Thoracic aorta (tissue), 2 donors: ENCODE results near the gene BPIFB4. TPM values are rescaled to one million over a fixed set of nuclear protein-coding genes. Genes with fewer than 3 reads are reported as not detected.
"Not testable (repeated sequence)": the region's sequence is repeated elsewhere in the genome, so short reads cannot be mapped to it uniquely, and the experiment has no call there.

Experiments
- ATAC-seq: fragments of 150-250 bp; one replicate; pipeline ENCODE4 v1.8.0; 2017; ENCODE audit warnings: low read depth; ENCODE audit not compliant: insufficient number of reproducible peaks, low FRiP score
- DNase-seq: peaks from one replicate; pipeline ENCODE4 v3.0.0-alpha.2; 2020; ENCODE audit warnings: low spot score
- H3K27ac ChIP-seq, 2 donors: fragments of 200-600 bp; sonication (generic); 1 replicate in 1 of 2; 2 replicates in 1 of 2; pipeline ENCODE4 v1.5.1; 2016; ENCODE audit warnings: mild to moderate bottlenecking in 2 of 2, moderate library complexity in 2 of 2
- H3K27me3 ChIP-seq: fragments of 200-600 bp; sonication (generic); replicated peaks from 2 replicates; pipeline ENCODE4 v1.6.0; 2016; ENCODE audit warnings: mild to moderate bottlenecking; ENCODE audit not compliant: insufficient read depth
- H3K36me3 ChIP-seq: fragments of 200-600 bp; sonication (generic); one replicate; pipeline ENCODE4 v1.5.1; 2016
- H3K4me1 ChIP-seq, 2 donors: fragments of 200-600 bp; sonication (generic); 1 replicate in 1 of 2; 2 replicates in 1 of 2; pipeline versions ENCODE4 v1.5.1 to v1.6.0; 2016; ENCODE audit warnings: low read depth in 2 of 2, mild to moderate bottlenecking in 1 of 2; ENCODE audit not compliant: control insufficient read depth in 1 of 2
- H3K4me3 ChIP-seq: fragments of 200-600 bp; sonication (generic); 2 replicates; pipeline ENCODE4 v1.5.1; 2016; ENCODE audit warnings: mild to moderate bottlenecking
- H3K9me3 ChIP-seq: fragments of 200-600 bp; sonication (generic); 2 replicates; pipeline ENCODE4 v1.5.1; 2016
- total RNA-seq, 2 donors: library from RNA; depleted of rRNA; stranded (reverse); fragments of >200 nt; gene quantifications; one replicate each; pipeline versions ENCODE4 v1.1.0 to v1.2.3, GENCODE V29; 2016
- TF ChIP-seq, protein P1 (sequence below): fragments of 200-600 bp; sonication (generic); IDR thresholded peaks from one replicate; pipeline ENCODE4 v1.5.1; 2019; ENCODE audit warnings: antibody characterized with exemption

Gene BPIFB4
- total RNA-seq, 2 donors from 2014 or later = not detected

GRCh38 chr20:33093074-33093473 lies 13.6 kb downstream of the BPIFB4 start:
- Histone ChIP-seq H3K36me3 (no peaks in the 10 kb centered on the region), H3K4me3 (no peak overlapping the region), H3K27me3 (no peaks in the 10 kb centered on the region), H3K9me3 (no peaks in the 10 kb centered on the region), H3K4me1 (no peaks in the 10 kb centered on the region), H3K27ac (no peak overlapping the region)
- no peak for DNase-seq
- TF ChIP-seq, protein P1, sequence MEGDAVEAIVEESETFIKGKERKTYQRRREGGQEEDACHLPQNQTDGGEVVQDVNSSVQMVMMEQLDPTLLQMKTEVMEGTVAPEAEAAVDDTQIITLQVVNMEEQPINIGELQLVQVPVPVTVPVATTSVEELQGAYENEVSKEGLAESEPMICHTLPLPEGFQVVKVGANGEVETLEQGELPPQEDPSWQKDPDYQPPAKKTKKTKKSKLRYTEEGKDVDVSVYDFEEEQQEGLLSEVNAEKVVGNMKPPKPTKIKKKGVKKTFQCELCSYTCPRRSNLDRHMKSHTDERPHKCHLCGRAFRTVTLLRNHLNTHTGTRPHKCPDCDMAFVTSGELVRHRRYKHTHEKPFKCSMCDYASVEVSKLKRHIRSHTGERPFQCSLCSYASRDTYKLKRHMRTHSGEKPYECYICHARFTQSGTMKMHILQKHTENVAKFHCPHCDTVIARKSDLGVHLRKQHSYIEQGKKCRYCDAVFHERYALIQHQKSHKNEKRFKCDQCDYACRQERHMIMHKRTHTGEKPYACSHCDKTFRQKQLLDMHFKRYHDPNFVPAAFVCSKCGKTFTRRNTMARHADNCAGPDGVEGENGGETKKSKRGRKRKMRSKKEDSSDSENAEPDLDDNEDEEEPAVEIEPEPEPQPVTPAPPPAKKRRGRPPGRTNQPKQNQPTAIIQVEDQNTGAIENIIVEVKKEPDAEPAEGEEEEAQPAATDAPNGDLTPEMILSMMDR = no peak
- no peak for ATAC-seq

DNA sequence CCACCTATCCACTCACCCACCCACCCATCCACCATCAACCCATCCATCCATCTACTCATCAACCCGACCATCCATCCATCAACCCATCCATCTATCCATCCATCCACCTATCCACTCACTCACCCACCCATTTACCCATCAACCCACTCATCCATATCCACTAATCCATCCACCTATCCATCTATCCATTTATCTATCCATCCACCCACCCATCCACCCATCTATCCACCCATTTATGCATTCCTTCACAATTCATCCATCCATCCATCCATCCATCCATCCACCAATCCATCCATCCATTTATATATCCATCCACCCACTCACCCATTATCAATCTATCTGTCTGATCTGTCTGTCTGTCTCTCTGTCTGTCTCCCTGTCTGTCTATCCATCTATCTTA lies 14.1 kb downstream of the BPIFB4 start:
- no peaks in the 10 kb centered on the region for H3K27me3 ChIP-seq
- ATAC-seq = no peak

DNA sequence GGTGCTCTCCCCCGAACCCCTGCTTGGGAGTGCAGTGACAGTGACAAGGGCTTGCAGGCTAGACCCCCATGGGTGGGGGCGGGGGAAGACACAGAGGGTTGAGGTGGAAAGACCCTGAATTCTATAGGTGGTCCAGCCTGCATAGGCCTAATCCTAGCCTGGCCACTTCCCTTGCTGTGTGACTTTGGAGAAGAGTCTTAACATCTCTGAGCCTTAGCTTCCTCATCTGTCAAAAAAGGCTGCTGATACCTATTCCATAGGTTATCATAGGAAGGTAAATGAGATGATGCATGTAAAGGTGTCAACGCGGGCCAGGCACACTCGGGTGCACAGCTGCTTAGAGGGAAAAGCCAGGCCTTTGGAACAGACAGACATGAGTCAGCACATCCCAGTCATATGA lies 15.8 kb downstream of the BPIFB4 start:
- TF ChIP-seq, protein P1 = no peak
- DNase-seq = no peak
- no peak overlapping the region for H3K4me3 ChIP-seq
- no peaks in the 10 kb centered on the region for H3K36me3 ChIP-seq
- no peak overlapping the region for H3K27ac ChIP-seq
- no peaks in the 10 kb centered on the region for H3K27me3 ChIP-seq
- no peak for ATAC-seq
- H3K9me3 ChIP-seq = no peaks in the 10 kb centered on the region
- H3K4me1 ChIP-seq = no peaks in the 10 kb centered on the region

More for the DNA sequence above, 14.1 kb downstream of the BPIFB4 start:
- Histone ChIP-seq H3K27ac (no peak overlapping the region), H3K4me1 (no peaks in the 10 kb centered on the region), H3K36me3 (no peaks in the 10 kb centered on the region), H3K9me3 (no peaks in the 10 kb centered on the region), H3K4me3 (no peak overlapping the region)
- DNase-seq = no peak
- TF ChIP-seq, protein P1 = no peak

GRCh38 chr20:33095902-33096584 lies 16.6 kb downstream of the BPIFB4 start:
- DNase-seq, H3K27ac ChIP-seq, H3K9me3 ChIP-seq, ATAC-seq, H3K4me1 ChIP-seq, H3K4me3 ChIP-seq, H3K36me3 ChIP-seq, H3K27me3 ChIP-seq: not testable (repeated sequence)

DNA sequence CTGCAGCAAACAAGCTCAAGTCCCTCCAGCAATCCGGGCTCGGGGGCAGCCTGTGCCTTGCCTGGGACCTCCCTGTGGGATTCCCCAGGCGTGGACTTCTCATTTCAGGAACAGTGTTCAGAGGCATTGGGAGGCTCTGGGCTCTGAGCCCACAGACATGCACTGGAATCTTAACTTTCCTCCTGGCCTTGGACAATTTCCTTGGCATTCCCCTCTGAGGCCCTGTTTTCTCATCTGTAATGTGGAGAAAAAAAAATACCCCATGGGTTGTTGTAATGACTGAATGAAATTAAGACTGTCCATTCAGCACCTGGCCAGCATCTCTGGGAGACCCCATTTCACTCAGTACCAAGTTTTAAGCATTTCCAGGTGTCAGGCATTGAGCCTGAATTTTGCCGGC lies 17.6 kb downstream of the BPIFB4 start:
- Histone ChIP-seq H3K4me3 (no peak overlapping the region), H3K27me3 (no peaks in the 10 kb centered on the region), H3K9me3 (no peaks in the 10 kb centered on the region), H3K4me1 (no peaks in the 10 kb centered on the region), H3K27ac (no peak overlapping the region), H3K36me3 (no peaks in the 10 kb centered on the region)
- DNase-seq (no peak), ATAC-seq (no peak)
- TF ChIP-seq, protein P1 = no peak
